ENCODE measurements around the gene EML1. TPM values are rescaled to one million over a fixed set of nuclear protein-coding genes. Genes with fewer than 3 reads are reported as not detected.

The EML1 gene
- polyA plus RNA-seq, 1 donor from 2014 or later: 21.7 TPM

GRCh38 chr14:99928963-99929362 lies 135.8 kb downstream of the EML1 start:
- Histone ChIP-seq H4K20me1 (ENCODE audit: insufficient read depth) (no peaks in the 10 kb centered on the region), H3K79me2 (replicated peaks; ENCODE audit: insufficient read depth, low read length) (no peaks in the 10 kb centered on the region), H3K36me3 (ENCODE audit: insufficient read depth, low read length) (peaks cover 5% of the 10 kb centered on the region), H3K27me3 (ENCODE audit: insufficient read depth, low read depth, low read length) (no peaks in the 10 kb centered on the region), H3K9me2 (ENCODE audit: insufficient read depth, low read length) (no peaks in the 10 kb centered on the region), H3K27ac (ENCODE audit: low read length) (no peak overlapping the region), H3K4me3 (ENCODE audit: low read length) (peak overlapping the region; percentile 38), H3K9me3 (ENCODE audit: low read length) (no peaks in the 10 kb centered on the region), H3K9ac (ENCODE audit: low read length) (no peak overlapping the region), H3K4me2 (ENCODE audit: low read length) (peak overlapping the region; percentile 3), H3F3A (ENCODE audit: insufficient read depth, low read length, poor library complexity, severe bottlenecking) (no peaks in the 10 kb centered on the region), H2AFZ (ENCODE audit: low read depth, low read length) (no peak overlapping the region)
- no peak for TF ChIP-seq RAD21 (conservative IDR thresholded peaks at IDR 0.05)
- TF ChIP-seq MXI1 (conservative IDR thresholded peaks at IDR 0.05; ENCODE audit: poor library complexity, severe bottlenecking): no peak
- TF ChIP-seq EP300 (conservative IDR thresholded peaks at IDR 0.05; ENCODE audit: poor library complexity, severe bottlenecking): peak; percentile 50
- TF ChIP-seq POLR2AphosphoS5 (IDR thresholded peaks at IDR 0.05): peak; percentile 99

DNA sequence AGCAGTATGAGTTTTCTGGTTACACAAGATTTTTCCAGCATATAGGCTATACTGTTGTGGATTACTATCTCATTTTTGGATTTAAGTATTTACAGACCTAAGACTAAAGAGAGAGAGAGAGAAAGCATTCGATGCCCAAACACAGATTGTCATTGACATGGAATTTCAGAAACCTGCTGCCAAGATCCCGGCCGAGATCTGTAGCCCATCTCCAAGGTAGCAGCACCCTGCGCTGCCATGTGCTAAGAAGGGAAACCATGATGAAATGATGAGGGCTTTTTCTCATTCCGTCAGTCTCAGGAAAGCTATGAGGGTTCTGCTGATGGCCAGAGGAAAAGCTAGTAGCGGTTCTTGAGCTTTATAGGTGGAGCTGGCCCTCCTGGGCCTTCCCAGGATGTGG lies 136.4 kb downstream of the EML1 start:
- Histone ChIP-seq H4K20me1 (ENCODE audit: insufficient read depth) (no peaks in the 10 kb centered on the region), H3K9me2 (ENCODE audit: insufficient read depth, low read length) (no peaks in the 10 kb centered on the region), H3K27me3 (ENCODE audit: insufficient read depth, low read depth, low read length) (no peaks in the 10 kb centered on the region), H3F3A (ENCODE audit: insufficient read depth, low read length, poor library complexity, severe bottlenecking) (no peaks in the 10 kb centered on the region), H3K9ac (ENCODE audit: low read length) (no peak overlapping the region), H3K4me2 (ENCODE audit: low read length) (no peak overlapping the region), H3K4me3 (ENCODE audit: low read length) (no peak overlapping the region), H2AFZ (ENCODE audit: low read depth, low read length) (no peak overlapping the region), H3K9me3 (ENCODE audit: low read length) (no peaks in the 10 kb centered on the region), H3K79me2 (replicated peaks; ENCODE audit: insufficient read depth, low read length) (no peaks in the 10 kb centered on the region), H3K27ac (ENCODE audit: low read length) (no peak overlapping the region), H3K36me3 (ENCODE audit: insufficient read depth, low read length) (peaks cover 5% of the 10 kb centered on the region)
- TF ChIP-seq SMC3 (conservative IDR thresholded peaks at IDR 0.05; ENCODE audit: poor library complexity): no peak
- TF ChIP-seq, protein P1, sequence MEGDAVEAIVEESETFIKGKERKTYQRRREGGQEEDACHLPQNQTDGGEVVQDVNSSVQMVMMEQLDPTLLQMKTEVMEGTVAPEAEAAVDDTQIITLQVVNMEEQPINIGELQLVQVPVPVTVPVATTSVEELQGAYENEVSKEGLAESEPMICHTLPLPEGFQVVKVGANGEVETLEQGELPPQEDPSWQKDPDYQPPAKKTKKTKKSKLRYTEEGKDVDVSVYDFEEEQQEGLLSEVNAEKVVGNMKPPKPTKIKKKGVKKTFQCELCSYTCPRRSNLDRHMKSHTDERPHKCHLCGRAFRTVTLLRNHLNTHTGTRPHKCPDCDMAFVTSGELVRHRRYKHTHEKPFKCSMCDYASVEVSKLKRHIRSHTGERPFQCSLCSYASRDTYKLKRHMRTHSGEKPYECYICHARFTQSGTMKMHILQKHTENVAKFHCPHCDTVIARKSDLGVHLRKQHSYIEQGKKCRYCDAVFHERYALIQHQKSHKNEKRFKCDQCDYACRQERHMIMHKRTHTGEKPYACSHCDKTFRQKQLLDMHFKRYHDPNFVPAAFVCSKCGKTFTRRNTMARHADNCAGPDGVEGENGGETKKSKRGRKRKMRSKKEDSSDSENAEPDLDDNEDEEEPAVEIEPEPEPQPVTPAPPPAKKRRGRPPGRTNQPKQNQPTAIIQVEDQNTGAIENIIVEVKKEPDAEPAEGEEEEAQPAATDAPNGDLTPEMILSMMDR (IDR thresholded peaks at IDR 0.05; ENCODE audit: poor library complexity, severe bottlenecking): no peak
- TF ChIP-seq, protein P2, sequence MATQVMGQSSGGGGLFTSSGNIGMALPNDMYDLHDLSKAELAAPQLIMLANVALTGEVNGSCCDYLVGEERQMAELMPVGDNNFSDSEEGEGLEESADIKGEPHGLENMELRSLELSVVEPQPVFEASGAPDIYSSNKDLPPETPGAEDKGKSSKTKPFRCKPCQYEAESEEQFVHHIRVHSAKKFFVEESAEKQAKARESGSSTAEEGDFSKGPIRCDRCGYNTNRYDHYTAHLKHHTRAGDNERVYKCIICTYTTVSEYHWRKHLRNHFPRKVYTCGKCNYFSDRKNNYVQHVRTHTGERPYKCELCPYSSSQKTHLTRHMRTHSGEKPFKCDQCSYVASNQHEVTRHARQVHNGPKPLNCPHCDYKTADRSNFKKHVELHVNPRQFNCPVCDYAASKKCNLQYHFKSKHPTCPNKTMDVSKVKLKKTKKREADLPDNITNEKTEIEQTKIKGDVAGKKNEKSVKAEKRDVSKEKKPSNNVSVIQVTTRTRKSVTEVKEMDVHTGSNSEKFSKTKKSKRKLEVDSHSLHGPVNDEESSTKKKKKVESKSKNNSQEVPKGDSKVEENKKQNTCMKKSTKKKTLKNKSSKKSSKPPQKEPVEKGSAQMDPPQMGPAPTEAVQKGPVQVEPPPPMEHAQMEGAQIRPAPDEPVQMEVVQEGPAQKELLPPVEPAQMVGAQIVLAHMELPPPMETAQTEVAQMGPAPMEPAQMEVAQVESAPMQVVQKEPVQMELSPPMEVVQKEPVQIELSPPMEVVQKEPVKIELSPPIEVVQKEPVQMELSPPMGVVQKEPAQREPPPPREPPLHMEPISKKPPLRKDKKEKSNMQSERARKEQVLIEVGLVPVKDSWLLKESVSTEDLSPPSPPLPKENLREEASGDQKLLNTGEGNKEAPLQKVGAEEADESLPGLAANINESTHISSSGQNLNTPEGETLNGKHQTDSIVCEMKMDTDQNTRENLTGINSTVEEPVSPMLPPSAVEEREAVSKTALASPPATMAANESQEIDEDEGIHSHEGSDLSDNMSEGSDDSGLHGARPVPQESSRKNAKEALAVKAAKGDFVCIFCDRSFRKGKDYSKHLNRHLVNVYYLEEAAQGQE (IDR thresholded peaks at IDR 0.05; ENCODE audit: borderline replicate concordance): no peak
- TF ChIP-seq TAF1 (IDR thresholded peaks at IDR 0.05; ENCODE audit: low read depth): no peak
- no peak for TF ChIP-seq MXI1 (conservative IDR thresholded peaks at IDR 0.05; ENCODE audit: poor library complexity, severe bottlenecking)
- no peak for TF ChIP-seq EP300 (conservative IDR thresholded peaks at IDR 0.05; ENCODE audit: poor library complexity, severe bottlenecking)
- no peak for TF ChIP-seq POLR2AphosphoS5 (IDR thresholded peaks at IDR 0.05)
- TF ChIP-seq EZH2 (IDR thresholded peaks at IDR 0.05; ENCODE audit: borderline replicate concordance, insufficient read depth, low read length, poor library complexity, severe bottlenecking): no peak
- TF ChIP-seq RAD21 (conservative IDR thresholded peaks at IDR 0.05): no peak

All from neural cell (in vitro differentiated cells).